A549 (cell line): Measurements from ENCODE around the gene SIX2. TPM values are rescaled to one million over a fixed set of nuclear protein-coding genes. Genes with fewer than 3 reads are reported as not detected.

Experiments
- ATAC-seq, 2 experiments: fragments of 200-7000 bp in 1 of 2; fragments of >200 bp in 1 of 2; cut with Nextera tagmentation in 1 of 2; cut with Tn5 transposase in 1 of 2; 3 replicates each; pipeline versions ENCODE4 v1.8.0 to v1.9.1; 2018 to 2020; ENCODE audit warnings: mild to moderate bottlenecking in 1 of 2, moderate library complexity in 1 of 2
- CTCF ChIA-PET: fragments of 300-600 bp; sonication (Branson Sonifier 250); formaldehyde crosslinking; extraction: SDS; loops from one replicate; lab custom pipeline; 2021; ENCODE audit warnings: antibody characterized with exemption, inconsistent platforms; lab: Yijun Ruan, JAX
- POLR2A ChIA-PET: fragments of 350-600 bp; formaldehyde crosslinking; extraction: SDS; loops from one replicate; lab custom pipeline; 2021; ENCODE audit warnings: antibody characterized with exemption, inconsistent platforms; lab: Yijun Ruan, JAX
- DNase-seq, 2 experiments: peaks; one replicate each; pipeline versions ENCODE4 v3.0.0 to v3.0.0-alpha.2; 2011 to 2016; ENCODE audit warnings: low read depth in 1 of 2, low spot score in 1 of 2
- FAIRE-seq: peaks from 2 replicates; lab custom pipeline; 2011; peaks lifted over from hg19 to GRCh38; lab: Jason Lieb, UNC
- H3K27ac ChIP-seq, 2 experiments: fragments of >200 bp; sonication (Bioruptor Twin); formaldehyde crosslinking; 3 replicates each; pipeline ENCODE4 v1.5.1; 2016 to 2017
- H3K4me1 ChIP-seq: fragments of >200 bp; sonication (Bioruptor Twin); formaldehyde crosslinking; 3 replicates; pipeline ENCODE4 v1.6.1; 2016
- H3K4me2 ChIP-seq: fragments of >200 bp; sonication (Bioruptor Twin); formaldehyde crosslinking; 3 replicates; pipeline ENCODE4 v1.6.1; 2016
- H3K4me3 ChIP-seq: fragments of >200 bp; sonication (Bioruptor Twin); formaldehyde crosslinking; 3 replicates; pipeline ENCODE4 v1.5.1; 2016
- H3K9me3 ChIP-seq: fragments of >200 bp; sonication (Bioruptor Twin); formaldehyde crosslinking; 3 replicates; pipeline ENCODE4 v1.6.1; 2016
- CEBPB ChIP-seq, 2 experiments: fragments of >200 bp in 1 of 2; sonication (Bioruptor Twin) in 1 of 2; formaldehyde crosslinking in 1 of 2; IDR thresholded peaks; 2 replicates each; pipeline ENCODE4 v1.6.1; 2012 to 2016
- CHD4 ChIP-seq: fragments of 200-600 bp; sonication (generic); IDR thresholded peaks from 2 replicates; pipeline ENCODE4 v1.6.1; 2016; ENCODE audit warnings: antibody characterized with exemption, mild to moderate bottlenecking, borderline replicate concordance
- EHMT2 ChIP-seq: fragments of 200-600 bp; sonication (generic); IDR thresholded peaks from 2 replicates; pipeline ENCODE4 v1.6.1; 2016; ENCODE audit warnings: antibody characterized with exemption, low read depth, mild to moderate bottlenecking, moderate library complexity
- FOSL2 ChIP-seq, 2 experiments: fragments of 450-650 bp in 1 of 2; fragments of >200 bp in 1 of 2; sonication (Bioruptor Twin) in 1 of 2; formaldehyde crosslinking; IDR thresholded peaks; 2 replicates each; pipeline versions ENCODE4 v1.5.0 to v1.6.1; 2016 to 2020; ENCODE audit warnings: mild to moderate bottlenecking in 1 of 2, moderate library complexity in 1 of 2
- FOXS1 ChIP-seq: fragments of 250-450 bp; sonication (Bioruptor Pico); IDR thresholded peaks from 2 replicates; pipeline ENCODE4 v1.5.0; 2020; ENCODE audit warnings: mild to moderate bottlenecking, moderate library complexity
- GATA3 ChIP-seq: IDR thresholded peaks from 2 replicates; pipeline ENCODE4 v1.6.1; 2012; ENCODE audit warnings: borderline replicate concordance
- HOXA7 ChIP-seq: fragments of 250-450 bp; sonication (Bioruptor Pico); IDR thresholded peaks from 2 replicates; pipeline ENCODE4 v1.5.0; 2020; ENCODE audit warnings: mild to moderate bottlenecking, moderate library complexity
- HOXB13 ChIP-seq: fragments of 250-450 bp; sonication (Bioruptor Pico); IDR thresholded peaks from 2 replicates; pipeline ENCODE4 v1.5.0; 2020; ENCODE audit warnings: low read depth, mild to moderate bottlenecking, moderate library complexity
- JUNB ChIP-seq: fragments of >200 bp; sonication (Bioruptor Twin); formaldehyde crosslinking; IDR thresholded peaks from 2 replicates; pipeline ENCODE4 v1.6.1; 2016
- KDM1A ChIP-seq: fragments of 200-600 bp; sonication (generic); IDR thresholded peaks from 2 replicates; pipeline ENCODE4 v1.6.1; 2016; ENCODE audit warnings: low read depth, mild to moderate bottlenecking
- MAZ ChIP-seq: fragments of 150-350 bp; IDR thresholded peaks from 2 replicates; pipeline ENCODE4 v1.6.1; 2014; ENCODE audit warnings: antibody characterized with exemption, low read depth, low read length, borderline replicate concordance
- NPAS2 ChIP-seq: fragments of 250-450 bp; sonication (Bioruptor Pico); IDR thresholded peaks from 2 replicates; pipeline ENCODE4 v1.8.0; 2022; ENCODE audit warnings: mild to moderate bottlenecking, moderate library complexity, borderline replicate concordance
- PHF8 ChIP-seq: fragments of 200-600 bp; sonication (generic); IDR thresholded peaks from 2 replicates; pipeline ENCODE4 v1.6.1; 2016; ENCODE audit warnings: low read depth, mild to moderate bottlenecking, antibody characterized with exemption, moderate library complexity, borderline replicate concordance
- RFX5 ChIP-seq: fragments of 450-650 bp; IDR thresholded peaks from 2 replicates; pipeline ENCODE4 v1.7.1; 2014; ENCODE audit warnings: antibody characterized with exemption, mild to moderate bottlenecking, moderate library complexity
- TP53 ChIP-seq: fragments of 250-450 bp; sonication (Bioruptor Pico); IDR thresholded peaks from 2 replicates; pipeline ENCODE4 v1.5.0; 2021; ENCODE audit warnings: mild to moderate bottlenecking, moderate library complexity
- ZC3H11A ChIP-seq: fragments of 450-650 bp; IDR thresholded peaks from 2 replicates; pipeline ENCODE4 v1.6.1; 2014; ENCODE audit warnings: antibody characterized with exemption, mild to moderate bottlenecking
- ZFP36 ChIP-seq: fragments of 450-650 bp; IDR thresholded peaks from 2 replicates; pipeline ENCODE4 v1.6.1; 2014; ENCODE audit warnings: borderline replicate concordance; ENCODE audit not compliant: partially characterized antibody
- ZNF302 ChIP-seq: fragments of 250-450 bp; sonication (Bioruptor Pico); IDR thresholded peaks from 2 replicates; pipeline ENCODE4 v1.9.0; 2021; ENCODE audit warnings: inconsistent platforms, mild to moderate bottlenecking, moderate library complexity
- WGBS: methylation state at CpG from one replicate; pipeline ENCODE4 v1.1.6; 2017; ENCODE audit errors: missing lambda C conversion rate; 5-methylcytosine and 5-hydroxymethylcytosine counted together
- polyA plus RNA-seq, 4 experiments: library from polyadenylated mRNA; depleted of rRNA in 3 of 4; stranded (reverse); fragments of >200 nt; fragmentation: RNase III in 1 of 4; extraction: RNeasy Plus Mini Kit Qiagen cat#74134 plus additional on column Dnase treatment in 1 of 4; gene quantifications; 2 replicates in 3 of 4; 3 replicates in 1 of 4; pipeline ENCODE4 v1.2.3, GENCODE V29; 2011 to 2017
- TF ChIP-seq, protein P1 (sequence below): fragments of 200-600 bp; sonication (generic); IDR thresholded peaks from 2 replicates; pipeline ENCODE4 v1.6.1; 2016; ENCODE audit warnings: antibody characterized with exemption, mild to moderate bottlenecking, moderate library complexity
- TF ChIP-seq, protein P2 (sequence below): fragments of 250-450 bp; sonication (Bioruptor Pico); IDR thresholded peaks from 2 replicates; pipeline ENCODE4 v1.5.0; 2020; ENCODE audit warnings: low read depth, mild to moderate bottlenecking, moderate library complexity
- TF ChIP-seq, protein P3 (sequence below): fragments of >200 bp; sonication (Bioruptor Twin); formaldehyde crosslinking; IDR thresholded peaks from 3 replicates; pipeline ENCODE4 v1.6.1; 2016
- TF ChIP-seq, protein P4 (sequence below): fragments of 250-450 bp; sonication (Bioruptor Pico); IDR thresholded peaks from 2 replicates; pipeline ENCODE4 v1.5.0; 2021; ENCODE audit warnings: mild to moderate bottlenecking, moderate library complexity, borderline replicate concordance

SIX2 gene
- polyA plus RNA-seq, 2 of the 4 experiments (the other 2 are of a cell fraction), result 0.10 to 0.15 TPM

DNA sequence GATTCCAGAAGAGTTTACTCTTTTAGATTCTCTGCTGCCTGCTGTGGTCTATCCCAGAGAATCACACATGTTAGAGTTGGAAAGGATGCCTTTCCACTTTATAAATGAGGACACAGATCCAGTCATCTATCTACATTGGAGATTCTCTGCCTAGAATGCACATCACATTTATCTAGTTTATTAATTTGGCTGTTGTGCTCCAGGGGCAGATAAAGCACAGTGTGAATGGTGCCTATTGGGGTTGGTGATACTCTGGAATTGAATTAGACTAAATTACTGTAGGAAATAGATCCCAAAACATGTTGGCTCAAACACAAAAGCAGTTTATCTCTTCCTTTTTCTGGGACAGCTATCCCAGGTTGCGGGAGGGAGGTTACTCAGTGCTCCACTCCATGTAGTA is 14.9 kb downstream of the SIX2 start:
- no peak overlapping the region for H3K4me2 ChIP-seq
- no peak overlapping the region for H3K4me3 ChIP-seq
- POLR2A ChIA-PET, result no interaction called here
- TF ChIP-seq, protein P1, sequence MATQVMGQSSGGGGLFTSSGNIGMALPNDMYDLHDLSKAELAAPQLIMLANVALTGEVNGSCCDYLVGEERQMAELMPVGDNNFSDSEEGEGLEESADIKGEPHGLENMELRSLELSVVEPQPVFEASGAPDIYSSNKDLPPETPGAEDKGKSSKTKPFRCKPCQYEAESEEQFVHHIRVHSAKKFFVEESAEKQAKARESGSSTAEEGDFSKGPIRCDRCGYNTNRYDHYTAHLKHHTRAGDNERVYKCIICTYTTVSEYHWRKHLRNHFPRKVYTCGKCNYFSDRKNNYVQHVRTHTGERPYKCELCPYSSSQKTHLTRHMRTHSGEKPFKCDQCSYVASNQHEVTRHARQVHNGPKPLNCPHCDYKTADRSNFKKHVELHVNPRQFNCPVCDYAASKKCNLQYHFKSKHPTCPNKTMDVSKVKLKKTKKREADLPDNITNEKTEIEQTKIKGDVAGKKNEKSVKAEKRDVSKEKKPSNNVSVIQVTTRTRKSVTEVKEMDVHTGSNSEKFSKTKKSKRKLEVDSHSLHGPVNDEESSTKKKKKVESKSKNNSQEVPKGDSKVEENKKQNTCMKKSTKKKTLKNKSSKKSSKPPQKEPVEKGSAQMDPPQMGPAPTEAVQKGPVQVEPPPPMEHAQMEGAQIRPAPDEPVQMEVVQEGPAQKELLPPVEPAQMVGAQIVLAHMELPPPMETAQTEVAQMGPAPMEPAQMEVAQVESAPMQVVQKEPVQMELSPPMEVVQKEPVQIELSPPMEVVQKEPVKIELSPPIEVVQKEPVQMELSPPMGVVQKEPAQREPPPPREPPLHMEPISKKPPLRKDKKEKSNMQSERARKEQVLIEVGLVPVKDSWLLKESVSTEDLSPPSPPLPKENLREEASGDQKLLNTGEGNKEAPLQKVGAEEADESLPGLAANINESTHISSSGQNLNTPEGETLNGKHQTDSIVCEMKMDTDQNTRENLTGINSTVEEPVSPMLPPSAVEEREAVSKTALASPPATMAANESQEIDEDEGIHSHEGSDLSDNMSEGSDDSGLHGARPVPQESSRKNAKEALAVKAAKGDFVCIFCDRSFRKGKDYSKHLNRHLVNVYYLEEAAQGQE, result no peak
- no peak for TF ChIP-seq GATA3
- TF ChIP-seq NPAS2 (CRISPR knock-in tag), result no peak
- TF ChIP-seq MAZ, result no peak
- no peak for TF ChIP-seq ZFP36
- no peak for TF ChIP-seq JUNB
- no peak for TF ChIP-seq HOXA7 (CRISPR knock-in tag)
- TF ChIP-seq HOXB13 (CRISPR knock-in tag), result no peak
- TF ChIP-seq CEBPB (IDR thresholded peaks at IDR 0.05), result no peak
- no peak for TF ChIP-seq RFX5
- TF ChIP-seq EHMT2, result no peak
- TF ChIP-seq ZNF302 (CRISPR knock-in tag), result no peak
- no peak for TF ChIP-seq PHF8
- TF ChIP-seq, protein P2, sequence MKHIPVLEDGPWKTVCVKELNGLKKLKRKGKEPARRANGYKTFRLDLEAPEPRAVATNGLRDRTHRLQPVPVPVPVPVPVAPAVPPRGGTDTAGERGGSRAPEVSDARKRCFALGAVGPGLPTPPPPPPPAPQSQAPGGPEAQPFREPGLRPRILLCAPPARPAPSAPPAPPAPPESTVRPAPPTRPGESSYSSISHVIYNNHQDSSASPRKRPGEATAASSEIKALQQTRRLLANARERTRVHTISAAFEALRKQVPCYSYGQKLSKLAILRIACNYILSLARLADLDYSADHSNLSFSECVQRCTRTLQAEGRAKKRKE (CRISPR knock-in tag), result no peak
- no peak for TF ChIP-seq CHD4
- TF ChIP-seq, all 56 proteins: peak for 0
- Histone ChIP-seq H3K27ac (no peak overlapping the region), H3K4me1 (no peaks in the 10 kb centered on the region), H3K9me3 (0 out of 3 replicates have a peak, but pooled peaks cover 2% of the 10 kb centered on the region)
- WGBS, result 77% methylated on average over 1 of the region's 1 CpG
- no peak for FAIRE-seq
- CTCF ChIA-PET, result interaction anchor here (1.0 kb wide), 1 partner anchor 10 kb away, joined by 3 read pairs; no protein-coding TSS in a partner anchor
- no peak for ATAC-seq
- no peak for DNase-seq

DNA sequence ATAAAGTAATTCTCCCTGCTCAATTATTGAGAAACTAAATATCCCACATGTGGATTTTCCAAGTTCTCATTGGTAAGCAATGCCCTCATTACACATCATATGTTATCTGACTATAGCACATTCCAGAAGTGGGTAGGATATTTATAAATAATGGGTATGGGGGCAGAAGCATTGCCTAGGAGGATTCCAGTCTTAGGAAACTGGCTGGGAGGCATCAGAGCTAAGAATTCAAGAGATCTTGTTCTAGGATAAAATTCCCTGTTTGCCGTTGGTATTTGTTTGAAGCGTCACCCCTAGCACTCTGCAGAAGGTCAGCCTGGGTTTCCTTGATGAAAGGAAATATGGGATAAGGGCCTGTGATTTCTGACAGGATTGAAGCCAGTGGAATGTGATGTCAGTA is 20.1 kb downstream of the SIX2 start:
- H3K27ac ChIP-seq, result no peak overlapping the region
- WGBS, result 55% methylated on average over 2 of the region's 2 CpGs
- CTCF ChIA-PET, result interaction anchor here (2.6 to 13.0 kb wide), 3 partner anchors 8 to 20 kb away, joined by 24 to 170 read pairs (median 110); partner anchors contain the start of gene SIX2
- no peak for ATAC-seq
- TF ChIP-seq, protein P3, sequence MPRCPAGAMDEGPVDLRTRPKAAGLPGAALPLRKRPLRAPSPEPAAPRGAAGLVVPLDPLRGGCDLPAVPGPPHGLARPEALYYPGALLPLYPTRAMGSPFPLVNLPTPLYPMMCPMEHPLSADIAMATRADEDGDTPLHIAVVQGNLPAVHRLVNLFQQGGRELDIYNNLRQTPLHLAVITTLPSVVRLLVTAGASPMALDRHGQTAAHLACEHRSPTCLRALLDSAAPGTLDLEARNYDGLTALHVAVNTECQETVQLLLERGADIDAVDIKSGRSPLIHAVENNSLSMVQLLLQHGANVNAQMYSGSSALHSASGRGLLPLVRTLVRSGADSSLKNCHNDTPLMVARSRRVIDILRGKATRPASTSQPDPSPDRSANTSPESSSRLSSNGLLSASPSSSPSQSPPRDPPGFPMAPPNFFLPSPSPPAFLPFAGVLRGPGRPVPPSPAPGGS, result no peak
- TF ChIP-seq ZC3H11A (no peak), NPAS2 (CRISPR knock-in tag) (no peak), TP53 (CRISPR knock-in tag) (no peak), EHMT2 (no peak), FOSL2 (IDR thresholded peaks at IDR 0.05) (no peak), FOSL2 (CRISPR knock-in tag; IDR thresholded peaks at IDR 0.05) (no peak), FOXS1 (CRISPR knock-in tag) (no peak), KDM1A (no peak), PHF8 (no peak), RFX5 (no peak)
- TF ChIP-seq, protein P4, sequence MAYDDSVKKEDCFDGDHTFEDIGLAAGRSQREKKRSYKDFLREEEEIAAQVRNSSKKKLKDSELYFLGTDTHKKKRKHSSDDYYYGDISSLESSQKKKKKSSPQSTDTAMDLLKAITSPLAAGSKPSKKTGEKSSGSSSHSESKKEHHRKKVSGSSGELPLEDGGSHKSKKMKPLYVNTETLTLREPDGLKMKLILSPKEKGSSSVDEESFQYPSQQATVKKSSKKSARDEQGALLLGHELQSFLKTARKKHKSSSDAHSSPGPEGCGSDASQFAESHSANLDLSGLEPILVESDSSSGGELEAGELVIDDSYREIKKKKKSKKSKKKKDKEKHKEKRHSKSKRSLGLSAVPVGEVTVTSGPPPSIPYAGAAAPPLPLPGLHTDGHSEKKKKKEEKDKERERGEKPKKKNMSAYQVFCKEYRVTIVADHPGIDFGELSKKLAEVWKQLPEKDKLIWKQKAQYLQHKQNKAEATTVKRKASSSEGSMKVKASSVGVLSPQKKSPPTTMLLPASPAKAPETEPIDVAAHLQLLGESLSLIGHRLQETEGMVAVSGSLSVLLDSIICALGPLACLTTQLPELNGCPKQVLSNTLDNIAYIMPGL (CRISPR knock-in tag), result no peak
- TF ChIP-seq, all 56 proteins: peak for 0
- DNase-seq (no peak), FAIRE-seq (no peak)
- Histone ChIP-seq H3K4me2 (no peak overlapping the region), H3K4me3 (no peak overlapping the region), H3K4me1 (no peaks in the 10 kb centered on the region), H3K9me3 (peaks cover 23% of the 10 kb centered on the region)
- POLR2A ChIA-PET, result no interaction called here
